Psoas muscle (tissue), 8 donors: ENCODE measurements around the gene PTGER4. TPM values are rescaled to one million over a fixed set of nuclear protein-coding genes. Genes with fewer than 3 reads are reported as not detected.
A peak's percentile ranks its signal among the peaks of the same experiment; 100 is the strongest.

Experiments used
- ATAC-seq, 4 donors: fragments of 200-7000 bp; cut with Tn5 transposase; one replicate each; pipeline ENCODE4 v1.9.1; 2020; ENCODE audit warnings: moderate library complexity in 3 of 4, mild to moderate bottlenecking in 2 of 4
- DNase-seq, 2 donors: peaks; one replicate each; pipeline ENCODE4 v3.0.0-alpha.2; 2020
- H3K27ac ChIP-seq: fragments of 200-600 bp; one replicate; pipeline ENCODE4 v1.8.0; 2022
- H3K27me3 ChIP-seq, 3 donors: fragments of 200-600 bp in 1 of 3; one replicate each; pipeline versions ENCODE4 v1.6.1 to v1.8.0; 2013 to 2022; ENCODE audit warnings: low read length in 2 of 3, mild to moderate bottlenecking in 2 of 3, moderate library complexity in 1 of 3; ENCODE audit not compliant: insufficient read depth in 3 of 3
- H3K36me3 ChIP-seq, 2 donors: fragments of 200-600 bp in 1 of 2; one replicate each; pipeline versions ENCODE4 v1.6.1 to v1.8.0; 2013 to 2022; ENCODE audit warnings: low read depth in 1 of 2, mild to moderate bottlenecking in 1 of 2, moderate library complexity in 1 of 2; ENCODE audit not compliant: insufficient read depth in 1 of 2
- H3K4me1 ChIP-seq: fragments of 200-600 bp; one replicate; pipeline ENCODE4 v1.8.0; 2022
- H3K4me3 ChIP-seq: fragments of 200-600 bp; one replicate; pipeline ENCODE4 v1.8.0; 2022; ENCODE audit warnings: mild to moderate bottlenecking
- H3K9me3 ChIP-seq: fragments of 200-600 bp; one replicate; pipeline ENCODE4 v1.8.0; 2022
- WGBS, 3 donors: extraction: QIAGEN DNeasy Blood & Tissue Kit; methylation state at CpG; one replicate each; pipeline versions ENCODE4 v1.1.6 to v1.1.7; 2013; 5-methylcytosine and 5-hydroxymethylcytosine counted together
- intact Hi-C, 2 donors: fragments of 100-400 bp; cut with DNase I; formaldehyde crosslinking; loops; one replicate each; pipeline versions ENCODE4 v1.11.0 to v1.14.2; 2022
- polyA plus RNA-seq, 3 donors: library from polyadenylated mRNA; stranded (reverse); fragments of 200-250 nt; gene quantifications; one replicate each; pipeline ENCODE4 v1.2.3, GENCODE V29; 2013
- total RNA-seq, 4 donors: library from RNA; stranded (reverse); fragmentation: NEBNext Ultra II Directional in 2 of 4; extraction: Animal tissue kit (Norgen Biotek cat#: 25700) in 2 of 4; gene quantifications; one replicate each; pipeline versions ENCODE4 v1.2.1 to v1.2.4, GENCODE V29; 2021 to 2023
- TF ChIP-seq, protein P1 (sequence below): fragments of 200-600 bp; IDR thresholded peaks from one replicate; pipeline ENCODE4 v1.8.0; 2022; ENCODE audit warnings: antibody characterized with exemption
- donor health status: healthy with polysubstance abuse.
- donor health status: DM: no; HTN: no; CAD: no; lungs with moderate emphysema.
- donor health status: Bipolar disorder and iron deficiency.
- donor health status: healthy.
- donor health status: DM: yes; HTN: yes; CAD: no.
- donor health status: DM: no; HTN: no; CAD: no.
- donor health status: DM: no; HTN: no; CAD: no.
- donor health status: DM: yes; HTN: yes; CAD: no.

PTGER4 gene
- total and polyA plus RNA-seq, 7 donors: 1.7 to 8.3 (median 4.8) TPM

DNA sequence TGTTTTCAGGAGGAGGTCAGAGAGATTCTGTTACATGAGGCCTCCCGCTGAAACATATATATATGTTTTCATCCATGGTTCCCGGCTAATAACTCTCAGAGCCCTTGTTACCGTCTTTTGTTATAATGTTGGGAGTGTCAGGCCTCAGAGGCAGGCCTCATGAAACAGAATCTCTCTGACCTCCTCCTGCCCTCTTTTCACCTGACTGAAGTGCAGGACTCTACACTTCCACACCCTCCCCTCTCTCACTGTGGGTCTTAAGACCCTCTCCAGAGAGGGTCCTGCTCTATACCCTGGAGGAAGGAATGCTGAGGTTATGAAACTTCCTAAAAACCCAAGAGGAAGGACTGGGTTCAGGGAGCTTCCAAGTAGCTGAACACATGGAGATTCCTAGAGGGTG is 28.5 kb upstream of the PTGER4 start:
- H3K27me3 ChIP-seq: no peaks in the 10 kb centered on the region

DNA sequence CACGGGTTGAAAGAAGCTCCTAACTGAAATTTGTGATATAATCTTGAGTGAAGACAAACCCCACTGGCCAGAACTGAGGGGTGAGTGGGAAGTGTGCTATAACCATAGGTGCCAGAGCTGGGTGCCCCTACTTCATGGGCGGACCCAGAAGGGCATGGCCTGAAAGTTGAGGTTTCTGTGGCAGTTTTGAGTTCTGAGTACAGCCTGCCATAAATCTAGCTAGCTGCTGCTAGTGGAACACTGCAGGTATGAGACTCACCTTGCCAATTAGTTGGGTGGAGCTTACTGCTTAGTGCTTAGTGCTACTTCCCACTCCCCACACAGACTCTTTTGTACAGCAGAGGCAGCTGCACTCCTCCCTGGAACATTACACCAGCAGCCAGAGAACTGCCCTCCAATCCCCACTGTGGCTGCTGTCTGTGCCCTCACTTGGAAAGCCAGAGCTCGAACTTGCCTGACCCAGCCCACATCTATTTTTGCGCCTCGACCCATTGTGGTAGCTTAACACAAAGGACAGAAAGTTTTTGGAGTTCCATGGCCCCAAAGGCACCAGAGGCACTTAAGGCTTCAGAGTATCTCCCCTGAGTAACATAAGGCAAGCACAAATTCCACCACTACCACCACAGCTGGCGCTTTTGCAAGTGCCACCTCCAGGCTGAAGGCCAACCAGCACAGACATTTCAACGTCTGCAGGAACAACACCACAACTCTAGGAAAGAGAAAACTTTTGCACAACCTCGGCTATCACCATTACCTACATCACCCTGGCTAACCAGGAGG is 27.1 kb upstream of the PTGER4 start:
- H3K4me1 ChIP-seq: no peaks in the 10 kb centered on the region
- ATAC-seq (no peak), DNase-seq (no peak)
- H3K27me3 ChIP-seq: no peaks in the 10 kb centered on the region
- TF ChIP-seq, protein P1, sequence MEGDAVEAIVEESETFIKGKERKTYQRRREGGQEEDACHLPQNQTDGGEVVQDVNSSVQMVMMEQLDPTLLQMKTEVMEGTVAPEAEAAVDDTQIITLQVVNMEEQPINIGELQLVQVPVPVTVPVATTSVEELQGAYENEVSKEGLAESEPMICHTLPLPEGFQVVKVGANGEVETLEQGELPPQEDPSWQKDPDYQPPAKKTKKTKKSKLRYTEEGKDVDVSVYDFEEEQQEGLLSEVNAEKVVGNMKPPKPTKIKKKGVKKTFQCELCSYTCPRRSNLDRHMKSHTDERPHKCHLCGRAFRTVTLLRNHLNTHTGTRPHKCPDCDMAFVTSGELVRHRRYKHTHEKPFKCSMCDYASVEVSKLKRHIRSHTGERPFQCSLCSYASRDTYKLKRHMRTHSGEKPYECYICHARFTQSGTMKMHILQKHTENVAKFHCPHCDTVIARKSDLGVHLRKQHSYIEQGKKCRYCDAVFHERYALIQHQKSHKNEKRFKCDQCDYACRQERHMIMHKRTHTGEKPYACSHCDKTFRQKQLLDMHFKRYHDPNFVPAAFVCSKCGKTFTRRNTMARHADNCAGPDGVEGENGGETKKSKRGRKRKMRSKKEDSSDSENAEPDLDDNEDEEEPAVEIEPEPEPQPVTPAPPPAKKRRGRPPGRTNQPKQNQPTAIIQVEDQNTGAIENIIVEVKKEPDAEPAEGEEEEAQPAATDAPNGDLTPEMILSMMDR: no peak
- WGBS, 3 donors: 69 to 77% (median 70%) methylated on average over 8 of the region's 8 CpGs
- no peaks in the 10 kb centered on the region for H3K36me3 ChIP-seq
- H3K4me3 ChIP-seq: no peak overlapping the region
- no peaks in the 10 kb centered on the region for H3K9me3 ChIP-seq
- intact Hi-C loops: no loop called here
- H3K27ac ChIP-seq: no peak overlapping the region

More for the DNA sequence above, 28.5 kb upstream of the PTGER4 start:
- 91 to 98% (median 93%) methylated on average over 3 of the region's 3 CpGs for WGBS, 3 donors
- no peaks in the 10 kb centered on the region for H3K9me3 ChIP-seq
- ATAC-seq (no peak), DNase-seq (no peak)
- intact Hi-C loops: no loop called here
- no peaks in the 10 kb centered on the region for H3K36me3 ChIP-seq
- no peak overlapping the region for H3K27ac ChIP-seq
- TF ChIP-seq, protein P1: no peak
- no peak overlapping the region for H3K4me3 ChIP-seq
- no peaks in the 10 kb centered on the region for H3K4me1 ChIP-seq

DNA sequence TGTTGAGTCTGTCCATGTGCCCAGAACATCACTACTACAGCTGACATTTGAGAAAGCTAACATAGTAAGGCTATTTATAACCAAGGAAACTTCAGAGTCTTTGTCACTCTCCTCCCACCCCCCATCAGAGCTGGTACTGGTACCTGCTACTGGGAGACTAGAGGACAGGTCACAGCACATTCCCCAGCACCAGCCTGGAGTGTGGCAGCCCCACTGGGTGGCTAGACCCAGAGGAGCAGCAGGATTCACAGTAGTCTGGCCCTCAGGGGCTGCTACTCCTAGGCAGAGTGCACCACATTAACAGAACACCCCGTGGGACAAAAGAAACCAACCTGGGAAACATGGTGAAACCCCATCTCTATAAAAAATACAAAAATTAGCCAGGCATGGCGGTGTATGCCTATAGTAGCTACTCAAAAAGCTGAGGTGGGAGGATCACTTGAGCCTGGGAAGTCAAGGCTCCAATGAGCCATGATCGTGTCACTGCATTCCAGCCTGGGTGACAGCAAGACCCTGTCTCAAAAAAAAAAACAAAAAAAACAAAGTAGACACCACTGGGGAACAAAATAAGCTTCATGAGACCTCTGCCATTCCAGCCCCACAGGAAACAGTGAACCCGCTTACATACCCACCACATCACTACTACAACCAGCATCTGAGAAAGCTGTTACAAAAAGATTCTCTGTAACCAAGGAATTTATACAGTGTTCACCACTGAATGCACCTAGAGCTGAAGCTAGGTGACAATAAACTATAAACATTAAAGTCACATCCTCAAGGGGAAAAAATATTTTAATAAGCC is 26.3 kb upstream of the PTGER4 start:
- Histone ChIP-seq H3K4me1 (no peaks in the 10 kb centered on the region), H3K4me3 (no peak overlapping the region), H3K36me3 (no peaks in the 10 kb centered on the region), H3K27me3 (no peaks in the 10 kb centered on the region), H3K9me3 (no peaks in the 10 kb centered on the region), H3K27ac (no peak overlapping the region)
- ATAC-seq (peak in 1 of 4 donors; percentile 34), DNase-seq (no peak)
- intact Hi-C loops: no loop called here
- WGBS, 3 donors: 91 to 94% (median 93%) methylated on average over 4 of the region's 4 CpGs
- TF ChIP-seq, protein P1: no peak

DNA sequence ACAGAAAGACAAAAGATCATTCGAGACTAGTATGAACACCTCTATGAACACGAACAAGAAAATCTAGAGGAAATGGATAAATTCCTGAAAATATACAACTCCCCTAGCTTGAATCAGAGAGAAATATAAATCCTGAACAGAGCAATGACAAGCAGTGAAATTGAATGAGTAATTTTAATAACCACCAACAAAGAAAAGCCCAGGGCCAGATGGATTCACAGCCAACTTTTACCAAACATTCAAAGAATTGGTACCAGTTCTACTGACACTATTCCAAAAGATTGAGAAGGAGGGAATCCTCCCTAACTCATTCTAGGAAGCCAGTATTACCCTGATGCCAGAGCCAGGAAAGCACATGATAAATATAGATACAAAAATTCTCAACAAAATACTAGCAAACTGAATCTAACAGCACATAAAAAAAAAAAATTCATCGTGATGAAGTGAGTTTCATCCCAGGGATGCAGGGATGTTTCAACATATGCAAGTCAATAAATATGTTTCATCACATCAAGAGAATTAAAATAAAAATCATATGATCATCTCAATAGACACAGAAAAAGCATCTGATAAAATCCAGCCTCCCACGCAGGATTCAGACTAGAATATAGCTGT is 25.2 kb upstream of the PTGER4 start:
- ATAC-seq (no peak), DNase-seq (no peak)
- 57 to 72% (median 59%) methylated on average over 4 of the region's 4 CpGs for WGBS, 3 donors

More for the DNA sequence above, 25.2 kb upstream of the PTGER4 start:
- H3K27me3 ChIP-seq: no peaks in the 10 kb centered on the region
- H3K9me3 ChIP-seq: no peaks in the 10 kb centered on the region
- TF ChIP-seq, protein P1: no peak
- intact Hi-C loops: no loop called here
- no peak overlapping the region for H3K27ac ChIP-seq
- no peaks in the 10 kb centered on the region for H3K36me3 ChIP-seq
- H3K4me3 ChIP-seq: no peak overlapping the region
- no peaks in the 10 kb centered on the region for H3K4me1 ChIP-seq
